Cerebellar nuclear complex (tissue), 1 donor: ENCODE results near the gene ZCCHC14.
"Not testable (repeated sequence)": the region's sequence is repeated elsewhere in the genome, so short reads cannot be mapped to it uniquely, and the experiment has no call there.

Experiments
- DNase-seq, 2 experiments: peaks; one replicate each; lab custom pipeline; 2025; lab: John Stamatoyannopoulos, UW

Gene ZCCHC14

GRCh38 chr16:87409153-87409552 lies 83.7 kb downstream of the ZCCHC14 start:
- DNase-seq: no peak

- no peak for DNase-seq
Measured at GRCh38 chr16:87407511-87408112, 85.2 kb downstream of the ZCCHC14 start.

- no peak for DNase-seq
Measured at GRCh38 chr16:87406495-87407088, 86.2 kb downstream of the ZCCHC14 start.

DNA sequence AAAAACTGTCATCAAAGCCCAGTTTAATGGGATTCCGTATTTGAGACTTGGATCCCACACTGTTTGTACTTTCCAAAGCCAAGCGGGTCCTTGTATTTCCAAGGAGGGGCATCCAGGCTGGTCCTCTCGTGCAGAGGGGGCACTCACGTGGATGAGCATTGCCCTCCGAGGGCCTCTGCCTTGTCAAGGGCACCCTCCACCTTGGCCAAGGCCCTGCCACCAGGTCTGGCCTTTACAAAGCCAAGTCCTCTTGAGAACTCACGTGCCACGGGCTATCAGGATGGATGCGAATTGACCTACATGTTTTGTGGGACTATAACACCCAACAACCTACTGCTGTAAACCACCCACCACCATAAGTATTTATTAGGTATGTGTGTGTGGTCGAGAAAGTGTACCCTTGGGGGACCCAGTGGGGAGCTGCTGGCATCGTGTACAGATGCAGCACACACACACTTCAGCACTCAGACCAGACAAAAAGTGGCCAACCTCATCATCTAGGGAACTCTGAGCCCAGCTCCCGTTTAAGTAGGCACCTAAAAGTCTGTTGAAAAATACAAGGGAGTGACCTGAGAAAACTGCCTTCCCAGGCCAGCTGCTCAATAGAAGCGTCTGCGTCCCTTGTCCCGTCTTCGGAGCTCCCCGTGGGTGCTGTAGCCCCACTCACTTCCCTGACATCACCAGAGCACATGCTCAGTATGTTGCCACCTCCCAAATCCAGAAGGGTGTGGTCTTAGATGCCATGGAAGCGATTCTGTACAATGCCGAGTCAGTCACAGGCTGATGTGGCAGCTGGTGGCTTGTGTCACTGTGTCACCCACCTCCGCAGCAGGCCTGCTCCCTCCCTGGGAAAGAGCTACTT lies 87.8 kb downstream of the ZCCHC14 start:
- DNase-seq: no peak

DNA sequence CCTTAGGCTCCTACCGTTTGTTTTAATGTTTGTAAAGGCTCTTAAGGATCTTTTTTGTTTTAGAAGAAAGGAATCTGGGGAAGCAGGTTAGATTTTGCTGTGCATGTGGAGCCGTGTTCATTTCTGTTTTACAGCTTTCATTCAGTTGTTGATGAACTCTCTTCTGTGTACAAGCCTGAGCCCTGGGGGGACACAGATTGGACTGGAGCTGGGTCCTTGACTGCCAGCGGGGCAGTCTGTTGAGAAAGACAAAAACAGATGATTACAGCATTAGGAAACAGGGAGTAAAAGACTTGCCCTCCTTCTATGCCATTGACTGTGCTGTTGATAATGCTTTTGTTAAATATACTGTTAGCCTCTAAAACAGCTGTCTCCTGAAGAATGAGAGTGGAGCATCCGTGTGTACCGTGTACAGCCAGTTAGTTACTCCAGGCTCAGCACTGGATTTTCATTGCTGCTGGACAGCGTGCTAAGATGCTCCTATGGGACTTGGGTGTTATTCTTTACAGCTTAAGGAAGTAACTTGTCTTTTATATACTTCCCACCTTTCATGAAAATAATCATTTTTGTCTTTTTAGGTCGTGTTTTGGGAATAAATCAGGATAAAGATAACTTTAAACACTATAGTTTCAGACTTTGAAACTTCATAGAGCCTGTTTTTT lies 97.5 kb downstream of the ZCCHC14 start:
- no peak for DNase-seq

- no peak for DNase-seq
Measured at GRCh38 chr16:87393680-87394055, 99.2 kb downstream of the ZCCHC14 start.

DNA sequence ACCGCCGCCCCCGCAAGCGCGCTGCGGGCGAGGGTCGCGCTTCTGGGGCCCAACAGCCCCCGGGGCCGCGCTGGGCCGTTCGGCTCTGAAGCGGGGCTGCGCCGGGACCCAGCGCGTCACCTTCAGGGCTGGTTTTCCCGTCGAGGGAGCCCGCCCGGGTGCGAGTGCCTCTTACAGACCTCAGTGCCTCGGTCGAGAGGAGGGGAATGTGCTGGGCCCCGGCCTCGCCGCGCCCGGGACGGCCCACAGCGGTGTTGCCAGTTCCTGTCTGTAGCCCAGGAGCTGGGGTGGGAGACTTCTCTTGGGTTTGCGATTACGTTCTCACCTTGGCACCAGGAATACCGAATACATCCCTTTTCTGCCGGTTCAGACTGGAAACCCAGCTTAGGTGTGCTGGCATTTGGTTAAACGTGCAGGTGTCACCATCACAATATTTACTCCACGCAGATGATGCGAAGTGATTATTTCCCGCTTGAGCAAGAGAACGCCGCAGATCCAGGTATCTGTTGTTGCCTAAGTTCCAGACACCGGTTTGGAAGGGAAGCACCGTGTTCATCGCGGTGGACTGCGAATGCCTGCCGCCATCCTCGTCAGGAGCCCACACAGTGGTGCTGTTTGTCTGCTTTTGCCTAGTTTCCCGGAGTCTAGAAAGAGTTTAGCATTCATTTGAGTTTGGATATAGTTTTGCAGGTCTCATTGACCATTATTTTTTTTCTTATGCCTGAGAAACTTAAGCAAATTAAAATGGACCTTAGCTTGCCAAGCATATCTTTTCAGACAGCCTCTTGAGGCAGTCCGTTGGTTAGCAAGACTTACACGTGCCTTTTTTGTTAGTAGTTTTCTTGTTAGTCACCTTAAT lies 99.8 kb downstream of the ZCCHC14 start:
- no peak for DNase-seq

DNA sequence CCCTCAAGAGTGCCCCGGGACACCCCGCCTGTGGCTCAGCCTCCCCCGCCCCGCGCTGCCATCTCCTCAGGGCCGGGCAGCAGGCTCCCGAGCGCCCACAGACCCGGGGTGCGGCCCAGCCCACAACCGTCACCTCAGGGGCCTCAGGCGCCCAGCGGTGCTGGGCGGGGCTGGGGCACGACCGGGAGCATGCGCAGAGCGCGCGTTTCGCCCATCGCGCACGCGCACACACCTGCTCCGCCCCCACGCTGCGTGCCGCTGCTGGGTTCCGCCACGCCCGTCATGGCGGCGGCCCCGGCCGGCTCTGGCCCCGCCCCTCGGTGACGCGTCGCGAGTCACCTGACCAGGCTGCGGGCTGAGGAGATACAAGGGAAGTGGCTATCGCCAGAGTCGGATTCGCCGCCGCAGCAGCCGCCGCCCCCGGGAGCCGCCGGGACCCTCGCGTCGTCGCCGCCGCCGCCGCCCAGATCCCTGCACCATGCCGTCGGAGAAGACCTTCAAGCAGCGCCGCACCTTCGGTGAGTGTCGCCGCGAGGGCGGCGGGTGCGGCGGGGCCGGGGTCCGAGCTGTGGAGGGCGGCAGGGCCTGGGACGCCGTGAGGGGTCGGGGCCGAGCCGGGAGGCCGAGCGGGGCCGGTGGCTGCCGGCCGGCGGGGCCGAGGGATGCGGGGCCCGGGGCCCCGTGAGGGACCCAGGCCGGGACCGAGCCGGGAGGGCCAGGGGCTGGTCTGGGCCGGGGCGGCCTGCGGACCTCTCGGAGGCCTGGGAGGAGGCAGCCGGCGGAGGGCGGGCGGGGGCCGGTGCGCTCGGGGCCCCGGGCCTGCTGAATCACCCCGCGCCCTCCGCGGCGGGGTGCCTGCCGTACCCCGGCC lies 100.6 kb downstream of the ZCCHC14 start, which contains the start of gene MAP1LC3B:
TSS of gene MAP1LC3B (plus strand) at position 387 of the 871 bp plus-strand sequence. CDS start at position 479, 92 bp downstream.
- DNase-seq: peak; percentile 46 to 81

GRCh38 chr16:87391324-87391949 lies 101.4 kb downstream of the ZCCHC14 start:
- no peak for DNase-seq

- no peak for DNase-seq
Measured at GRCh38 chr16:87390641-87391323, 102.0 kb downstream of the ZCCHC14 start.

GRCh38 chr16:87389914-87390313 lies 102.9 kb downstream of the ZCCHC14 start:
- DNase-seq: not testable (repeated sequence)

DNA sequence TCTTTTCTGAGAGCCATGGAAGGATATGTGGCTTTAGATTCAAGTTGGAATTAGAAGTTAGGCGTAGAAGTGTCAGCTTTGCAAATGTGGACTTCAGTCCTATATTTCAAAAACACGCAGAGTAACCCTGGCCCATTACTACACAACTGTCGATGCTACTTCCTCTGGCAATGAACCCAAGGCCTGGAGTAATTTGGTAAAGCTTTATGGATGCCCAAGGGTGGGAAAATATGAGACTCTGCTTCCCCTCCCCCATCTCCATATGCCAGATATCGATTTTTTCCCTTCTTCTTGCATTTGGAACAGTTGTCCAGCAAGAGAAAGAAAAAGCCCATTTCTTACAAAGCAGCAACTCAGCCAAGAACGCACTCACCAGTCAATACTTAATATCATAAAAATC lies 103.6 kb downstream of the ZCCHC14 start:
- no peak for DNase-seq

DNA sequence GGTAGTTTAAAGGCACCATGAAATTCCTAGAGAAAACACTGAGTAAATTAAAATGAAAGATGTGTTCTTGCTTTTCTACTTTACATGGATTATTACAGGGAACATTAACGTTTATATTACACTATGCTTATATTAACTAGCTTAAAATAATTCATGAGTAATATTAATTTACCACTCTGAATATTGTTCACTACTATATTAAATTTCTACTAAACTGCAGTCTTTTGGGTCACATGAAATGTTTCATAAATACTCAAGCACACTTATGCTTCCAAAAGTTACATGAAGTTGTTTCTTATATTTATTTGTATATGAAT lies 104.0 kb downstream of the ZCCHC14 start:
- DNase-seq: no peak

DNA sequence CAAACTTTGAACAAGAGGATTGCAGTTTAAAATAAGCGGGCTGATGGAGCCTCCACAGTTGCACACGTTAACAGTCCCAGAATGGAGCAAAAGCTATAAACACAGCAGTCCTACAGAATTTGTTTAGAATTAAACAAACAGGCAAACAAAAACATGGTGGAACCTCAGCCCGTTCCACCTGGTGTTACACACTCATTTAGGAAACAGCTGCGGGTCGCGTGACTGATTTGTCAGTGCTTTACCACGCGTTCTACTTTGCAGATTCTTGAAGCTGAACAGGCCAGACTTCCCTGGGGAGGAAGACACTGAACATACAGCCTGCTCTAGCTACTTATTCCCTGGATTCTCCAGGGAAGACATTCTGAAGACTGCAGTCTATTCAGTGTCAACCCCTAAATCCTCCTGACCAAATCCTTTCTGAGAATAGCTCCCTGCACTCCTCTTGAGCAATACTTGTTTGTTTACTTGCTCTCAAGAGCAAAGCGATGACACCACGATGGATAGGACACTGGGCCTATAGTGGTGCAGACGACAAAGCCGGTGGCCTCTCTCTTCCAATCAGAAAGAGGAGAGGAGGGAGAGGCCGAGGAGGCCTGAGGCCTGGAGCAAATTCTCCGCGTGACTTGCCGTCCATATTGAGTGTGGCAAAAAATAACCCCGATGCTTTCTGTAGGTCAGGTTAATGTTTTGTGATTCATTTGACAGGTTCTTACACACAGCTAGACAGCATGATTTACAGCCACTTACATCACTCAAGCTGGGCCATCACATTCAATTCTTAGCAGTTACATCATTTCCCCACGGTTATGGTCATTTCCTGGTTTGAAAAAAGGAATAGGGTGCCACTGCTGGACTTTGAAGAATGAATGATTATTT lies 104.6 kb downstream of the ZCCHC14 start:
- peak; percentile 96 to 99 for DNase-seq

- not testable (repeated sequence) for DNase-seq
Measured at GRCh38 chr16:87384875-87385167, 108.0 kb downstream of the ZCCHC14 start.

DNA sequence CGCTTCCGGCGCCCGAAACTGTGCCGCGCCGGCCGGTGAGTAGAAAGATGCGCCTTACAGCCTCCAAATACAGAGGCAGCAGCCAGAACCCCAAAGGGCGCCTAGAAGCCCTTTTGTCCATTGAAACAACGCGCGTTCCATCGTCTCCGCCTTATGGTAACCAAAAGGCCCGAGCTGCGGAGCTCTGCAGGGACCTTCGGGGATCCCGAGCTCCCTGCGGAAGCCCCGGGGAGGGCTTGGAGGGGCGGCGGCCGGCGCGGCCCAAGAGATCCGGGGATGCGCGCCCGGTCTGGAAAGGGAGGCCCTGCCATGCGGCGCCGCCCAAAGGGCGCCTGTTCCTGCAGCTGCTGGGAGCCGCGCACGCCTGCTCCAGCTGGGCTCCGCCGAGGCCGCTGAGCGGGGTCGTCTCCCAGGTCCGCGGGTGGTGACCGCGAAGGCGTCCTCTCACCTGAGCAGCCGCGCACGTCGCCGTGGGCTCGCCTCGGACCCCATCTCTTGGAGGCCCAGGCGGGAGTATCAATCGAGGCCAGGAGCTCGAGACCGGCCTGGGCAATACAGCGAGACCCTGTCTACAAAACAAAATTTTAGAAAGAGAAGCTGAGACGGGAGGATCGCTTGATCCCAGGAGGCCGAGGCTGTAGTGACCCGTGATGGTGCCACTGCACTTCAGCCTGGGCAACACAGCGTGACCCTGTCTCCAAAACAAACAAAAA lies 108.5 kb downstream of the ZCCHC14 start:
- no peak for DNase-seq

GRCh38 chr16:87383505-87384161 lies 109.2 kb downstream of the ZCCHC14 start, which contains the start of gene FBXO31:
TSS of gene FBXO31 (minus strand) at chr16:87383776. CDS start at chr16:87383744, 32 bp downstream.
- DNase-seq: peak in 1 of 2 experiments; percentile 60
